HCT116 (cell line): ENCODE results near the gene IGFL4. TPM values are rescaled to one million over a fixed set of nuclear protein-coding genes. Genes with fewer than 3 reads are reported as not detected.

ENCODE experiments used
- ATAC-seq: fragments of 200-7000 bp; cut with Tn5 transposase; 2 replicates; pipeline ENCODE4 v1.9.1; 2020; ENCODE audit warnings: mild to moderate bottlenecking, moderate library complexity
- BruUV-seq: library from RNA; stranded (reverse); fragments of 400-500 nt; replicated peaks from 2 replicates; lab custom pipeline; 2021; lab: Mats Ljungman, UMichigan
- CTCF ChIA-PET: fragments of 300-600 bp; sonication (Branson Sonifier 250); formaldehyde crosslinking; loops from one replicate; lab custom pipeline; 2021; ENCODE audit warnings: antibody characterized with exemption; lab: Charles Lee
- POLR2A ChIA-PET: fragments of 300-600, 350-600 bp; sonication (Branson Sonifier 250); formaldehyde crosslinking; loops from one replicate; lab custom pipeline; 2021; ENCODE audit warnings: antibody characterized with exemption; lab: Charles Lee
- RAD21 ChIA-PET, 2 experiments: fragments of 300-600 bp; sonication (Branson Sonifier 250); formaldehyde crosslinking; loops; one replicate each; lab custom pipeline; 2023; ENCODE audit warnings: low total read pairs in 2 of 2; ENCODE audit not compliant: uncharacterized antibody in 2 of 2, unreplicated experiment in 2 of 2, low non-redundant PET in 1 of 2; lab: Charles Lee
- DNase-seq: peaks from one replicate; pipeline ENCODE4 v3.0.0-alpha.2; 2010; ENCODE audit warnings: low read depth, low spot score
- H2AFZ ChIP-seq: fragments of 200-600 bp; shearing (Covaris generic), sonication (generic); 2 replicates; pipeline ENCODE4 v1.6.1; 2017; ENCODE audit warnings: low read depth, mixed run types, mixed read lengths, antibody characterized with exemption, low read length; ENCODE audit not compliant: poor library complexity, severe bottlenecking
- H3K27ac ChIP-seq: 2 replicates; pipeline ENCODE4 v1.5.1; 2012; ENCODE audit warnings: low read depth, low read length
- H3K27me3 ChIP-seq: fragments of 200-600 bp; sonication (generic); 2 replicates; pipeline ENCODE4 v1.6.1; 2016; ENCODE audit warnings: mixed run types, low read length, mixed read lengths; ENCODE audit not compliant: insufficient read depth
- H3K36me3 ChIP-seq, 2 experiments: fragments of 200-500 bp in 1 of 2; fragments of 200-600 bp in 1 of 2; sonication (Bioruptor generic) in 1 of 2; sonication (generic) in 1 of 2; 2 replicates each; pipeline versions ENCODE4 v1.5.1 to v1.6.1; 2014 to 2016; ENCODE audit warnings: low read length in 2 of 2, inconsistent platforms in 1 of 2, mixed read lengths in 1 of 2, mixed run types in 1 of 2; ENCODE audit not compliant: insufficient read depth in 2 of 2, control insufficient read depth in 1 of 2
- H3K4me1 ChIP-seq, 2 experiments: fragments of 200-600 bp in 1 of 2; sonication (generic) in 1 of 2; 2 replicates each; pipeline versions ENCODE4 v1.5.1 to v1.6.1; 2012 to 2017; ENCODE audit warnings: low read length in 2 of 2, inconsistent platforms in 1 of 2, mild to moderate bottlenecking in 1 of 2, mixed read lengths in 1 of 2, mixed run types in 1 of 2, moderate library complexity in 1 of 2; ENCODE audit not compliant: insufficient read depth in 2 of 2, control insufficient read depth in 1 of 2
- H3K4me2 ChIP-seq: fragments of 200-600 bp; sonication (generic); 2 replicates; pipeline ENCODE4 v1.6.1; 2017; ENCODE audit warnings: mixed run types, low read length, mixed read lengths
- H3K4me3 ChIP-seq, 2 experiments: fragments of 200-600 bp in 1 of 2; sonication (generic) in 1 of 2; replicated peaks in 1 of 2; 2 replicates each; pipeline ENCODE4 v1.5.1; 2011 to 2016; ENCODE audit warnings: low read length in 2 of 2, control low read depth in 1 of 2, low read depth in 1 of 2, mild to moderate bottlenecking in 1 of 2, mixed read lengths in 1 of 2, mixed run types in 1 of 2
- H3K79me2 ChIP-seq: fragments of 200-600 bp; sonication (generic); 2 replicates; pipeline ENCODE4 v1.6.1; 2017; ENCODE audit warnings: mild to moderate bottlenecking, mixed run types, low read length, moderate library complexity, mixed read lengths; ENCODE audit not compliant: insufficient read depth
- H3K9ac ChIP-seq: fragments of 200-600 bp; sonication (generic); 2 replicates; pipeline ENCODE4 v1.6.1; 2016; ENCODE audit warnings: low read length, mixed read lengths
- H3K9me2 ChIP-seq: fragments of 200-600 bp; sonication (generic), shearing (Covaris generic); 2 replicates; pipeline ENCODE4 v1.6.1; 2017; ENCODE audit warnings: mixed run types, mild to moderate bottlenecking, moderate library complexity; ENCODE audit not compliant: insufficient read depth
- H3K9me3 ChIP-seq, 2 experiments: fragments of 200-500 bp in 1 of 2; fragments of 200-600 bp in 1 of 2; sonication (Bioruptor generic) in 1 of 2; sonication (generic) in 1 of 2; 2 replicates each; pipeline ENCODE4 v1.6.1; 2014 to 2017; ENCODE audit warnings: low read length in 2 of 2, mixed read lengths in 2 of 2, inconsistent platforms in 1 of 2, low read depth in 1 of 2, mild to moderate bottlenecking in 1 of 2, mixed run types in 1 of 2, moderate library complexity in 1 of 2; ENCODE audit not compliant: control insufficient read depth in 1 of 2, insufficient read depth in 1 of 2
- H4K20me1 ChIP-seq: fragments of 200-600 bp; sonication (generic), shearing (Covaris generic); 2 replicates; pipeline ENCODE4 v1.6.1; 2017; ENCODE audit warnings: mixed run types, mild to moderate bottlenecking, moderate library complexity; ENCODE audit not compliant: insufficient read depth
- ATF3 ChIP-seq: IDR thresholded peaks from 2 replicates; pipeline ENCODE4 v1.6.1; 2012
- CBX3 ChIP-seq: IDR thresholded peaks from 2 replicates; pipeline ENCODE4 v1.6.1; 2012; ENCODE audit warnings: low read depth
- CTCF ChIP-seq, 3 experiments: fragments of 200-600 bp in 1 of 3; sonication (generic) in 1 of 3; IDR thresholded peaks in 2 of 3; conservative IDR thresholded peaks in 1 of 3; 2 replicates each; pipeline ENCODE4 v1.5.1; 2012 to 2017; ENCODE audit warnings: low read depth in 2 of 3, low read length in 2 of 3, antibody characterized with exemption in 1 of 3, borderline replicate concordance in 1 of 3, control low read depth in 1 of 3, mild to moderate bottlenecking in 1 of 3, mixed read lengths in 1 of 3, mixed run types in 1 of 3, moderate library complexity in 1 of 3; ENCODE audit not compliant: insufficient read depth in 1 of 3
- EGR1 ChIP-seq: IDR thresholded peaks from 2 replicates; pipeline ENCODE4 v1.6.1; 2012; ENCODE audit warnings: low read depth
- ELF1 ChIP-seq: IDR thresholded peaks from 2 replicates; pipeline ENCODE4 v1.6.1; 2012; ENCODE audit warnings: low read depth, borderline replicate concordance
- EZH2 ChIP-seq: fragments of 200-600 bp; sonication (generic); IDR thresholded peaks from 2 replicates; pipeline ENCODE4 v1.6.1; 2017; ENCODE audit warnings: antibody characterized with exemption, mixed run types
- EZH2phosphoT487 ChIP-seq: fragments of 200-600 bp; IDR thresholded peaks from 2 replicates; pipeline ENCODE4 v1.6.1; 2018; ENCODE audit warnings: antibody characterized with exemption, borderline replicate concordance
- FOSL1 ChIP-seq: IDR thresholded peaks from 2 replicates; pipeline ENCODE4 v1.6.1; 2012; ENCODE audit warnings: low read depth
- JUND ChIP-seq: IDR thresholded peaks from 2 replicates; pipeline ENCODE4 v1.6.1; 2012
- POLR2A ChIP-seq: IDR thresholded peaks from 2 replicates; pipeline ENCODE4 v1.7.0; 2011; ENCODE audit warnings: borderline replicate concordance; ENCODE audit not compliant: insufficient read depth, insufficient read length; ENCODE audit errors: extremely low read depth
- POLR2AphosphoS5 ChIP-seq: IDR thresholded peaks from 2 replicates; pipeline ENCODE4 v1.6.1; 2011; ENCODE audit warnings: mild to moderate bottlenecking, low read depth, low read length, moderate library complexity
- RAD21 ChIP-seq: IDR thresholded peaks from 2 replicates; pipeline ENCODE4 v1.6.1; 2012; ENCODE audit warnings: low read depth, mild to moderate bottlenecking
- SIN3A ChIP-seq: IDR thresholded peaks from 2 replicates; pipeline ENCODE4 v1.6.1; 2012; ENCODE audit warnings: low read depth
- SP1 ChIP-seq: IDR thresholded peaks from 2 replicates; pipeline ENCODE4 v1.6.1; 2012; ENCODE audit warnings: low read depth
- SRF ChIP-seq: IDR thresholded peaks from 2 replicates; pipeline ENCODE4 v1.6.1; 2012; ENCODE audit warnings: low read depth
- TCF7L2 ChIP-seq: IDR thresholded peaks from 2 replicates; pipeline ENCODE4 v1.7.0; 2011; ENCODE audit warnings: borderline replicate concordance, inconsistent platforms; ENCODE audit not compliant: insufficient read depth, insufficient read length; ENCODE audit errors: extremely low read depth
- ZNF274 ChIP-seq: fragments of 200-500 bp; sonication (Bioruptor generic); IDR thresholded peaks from 2 replicates; pipeline ENCODE4 v1.6.1; 2014; ENCODE audit warnings: mild to moderate bottlenecking, low read depth, low read length, inconsistent platforms
- intact Hi-C: fragments of 100-400 bp; cut with micrococcal nuclease; formaldehyde crosslinking; loops from 2 replicates; pipeline ENCODE4 v1.10.0; 2022
- total RNA-seq: library from RNA; stranded (reverse); gene quantifications from one replicate; pipeline ENCODE4 v1.2.1, GENCODE V29; 2021; ENCODE audit not compliant: unreplicated experiment

Gene IGFL4
- total RNA-seq, 1 experiment from 2014 or later, result not detected

- ChIA-PET POLR2A (no interaction called here), CTCF (no interaction called here), RAD21 (no interaction called here)
- Histone ChIP-seq H2AFZ (no peak overlapping the region), H3K4me2 (no peak overlapping the region), H3K9ac (no peak overlapping the region), H3K9me2 (no peaks in the 10 kb centered on the region), H4K20me1 (no peaks in the 10 kb centered on the region), H3K36me3 (no peaks in the 10 kb centered on the region; a peak in 1 of 4 replicates), H3K79me2 (peaks cover 14% of the 10 kb centered on the region; the same call in 1 of the 2 replicates), H3K27me3 (no peaks in the 10 kb centered on the region), H3K9me3 (no peaks in the 10 kb centered on the region)
- no TSS peak for BruUV-seq
- intact Hi-C loops, result no loop called here
- DNase-seq, result no peak
- no peak for TF ChIP-seq CBX3
- no peak for TF ChIP-seq SP1
- TF ChIP-seq CTCF (IDR thresholded peaks at IDR 0.05 in 2 of 3, conservative IDR thresholded peaks at IDR 0.05 in 1 of 3; ENCODE audit: borderline replicate concordance in 1 of 3, insufficient read depth in 1 of 3, low read depth in 2 of 3, low read length in 2 of 3), result no peak
- no peak for TF ChIP-seq TCF7L2
- TF ChIP-seq RAD21, result no peak
- TF ChIP-seq JUND, result no peak
- no peak for TF ChIP-seq ELF1
- TF ChIP-seq POLR2A, result no peak
- no peak for TF ChIP-seq FOSL1
- TF ChIP-seq ATF3, result no peak
- no peak for TF ChIP-seq SRF
- no peak for TF ChIP-seq ZNF274
- TF ChIP-seq EGR1, result no peak
- no peak for TF ChIP-seq EZH2
- TF ChIP-seq EZH2phosphoT487, result no peak
- TF ChIP-seq SIN3A, result no peak
- no peak for TF ChIP-seq POLR2AphosphoS5
- TF ChIP-seq, all 23 proteins: peak for 0
- H3K27ac ChIP-seq, result no peak overlapping the region
- ATAC-seq, result peak; percentile 73
- H3K4me3 ChIP-seq, result no peak overlapping the region
- peaks cover 2 to 5% of the 10 kb centered on the region in 2 experiments; a peak in 3 of 4 replicates for H3K4me1 ChIP-seq
Measured at GRCh38 chr19:46000491-46001246, 40.1 kb downstream of the IGFL4 start.
